HEK293 (cell line): ENCODE measurements around the gene CADM4.

Experiments used
- CTCF ChIP-seq: fragments of 450-650 bp; formaldehyde crosslinking; IDR thresholded peaks from 2 replicates; pipeline ENCODE4 v1.5.1; 2016; ENCODE audit warnings: missing biosample characterization, missing genetic modification characterization
- HOXA7 ChIP-seq: sonication (generic); formaldehyde crosslinking; IDR thresholded peaks from 2 replicates; pipeline ENCODE4 v1.8.1; 2022; ENCODE audit warnings: missing genetic modification reagents, borderline replicate concordance
- KLF16 ChIP-seq: fragments of 450-650 bp; formaldehyde crosslinking; IDR thresholded peaks from 2 replicates; pipeline ENCODE4 v1.5.1; 2017; ENCODE audit warnings: missing biosample characterization, missing genetic modification characterization
- MYNN ChIP-seq: fragments of 450-650 bp; formaldehyde crosslinking; IDR thresholded peaks from 2 replicates; pipeline ENCODE4 v1.5.1; 2016; ENCODE audit warnings: missing biosample characterization, missing genetic modification characterization, borderline replicate concordance
- ZFHX2 ChIP-seq: fragments of 450-650 bp; formaldehyde crosslinking; conservative IDR thresholded peaks from 2 replicates; pipeline ENCODE4 v1.5.1; 2016; ENCODE audit warnings: missing biosample characterization, missing genetic modification characterization
- ZNF24 ChIP-seq: fragments of 450-650 bp; formaldehyde crosslinking; IDR thresholded peaks from 2 replicates; pipeline ENCODE4 v1.5.1; 2016; ENCODE audit warnings: missing biosample characterization, missing genetic modification characterization
- ZNF274 ChIP-seq, 2 experiments: fragments of 200-500 bp in 1 of 2; fragments of 450-650 bp in 1 of 2; sonication (Bioruptor generic) in 1 of 2; formaldehyde crosslinking in 1 of 2; IDR thresholded peaks; 2 replicates each; pipeline versions ENCODE4 v1.5.1 to v1.6.1; 2014 to 2016; ENCODE audit warnings: borderline replicate concordance in 1 of 2, inconsistent platforms in 1 of 2, low read length in 1 of 2, missing biosample characterization in 1 of 2, missing genetic modification characterization in 1 of 2
- ZNF416 ChIP-seq: fragments of 450-650 bp; formaldehyde crosslinking; IDR thresholded peaks from 2 replicates; pipeline ENCODE4 v1.5.1; 2016; ENCODE audit warnings: missing biosample characterization, missing genetic modification characterization
- ZNF488 ChIP-seq: fragments of 450-650 bp; formaldehyde crosslinking; IDR thresholded peaks from 2 replicates; pipeline ENCODE4 v1.5.1; 2016; ENCODE audit warnings: missing biosample characterization, missing genetic modification characterization
- ZNF560 ChIP-seq: fragments of 450-650 bp; formaldehyde crosslinking; IDR thresholded peaks from 2 replicates; pipeline ENCODE4 v1.5.1; 2017; ENCODE audit warnings: missing biosample characterization, missing genetic modification characterization, borderline replicate concordance
- ZSCAN5A ChIP-seq: fragments of 450-650 bp; formaldehyde crosslinking; IDR thresholded peaks from 2 replicates; pipeline ENCODE4 v1.5.1; 2016; ENCODE audit warnings: missing biosample characterization, missing genetic modification characterization
- TF ChIP-seq, protein P1 (sequence below): fragments of 450-650 bp; formaldehyde crosslinking; IDR thresholded peaks from 2 replicates; pipeline ENCODE4 v1.5.1; 2016; ENCODE audit warnings: missing biosample characterization, missing genetic modification characterization, borderline replicate concordance

DNA sequence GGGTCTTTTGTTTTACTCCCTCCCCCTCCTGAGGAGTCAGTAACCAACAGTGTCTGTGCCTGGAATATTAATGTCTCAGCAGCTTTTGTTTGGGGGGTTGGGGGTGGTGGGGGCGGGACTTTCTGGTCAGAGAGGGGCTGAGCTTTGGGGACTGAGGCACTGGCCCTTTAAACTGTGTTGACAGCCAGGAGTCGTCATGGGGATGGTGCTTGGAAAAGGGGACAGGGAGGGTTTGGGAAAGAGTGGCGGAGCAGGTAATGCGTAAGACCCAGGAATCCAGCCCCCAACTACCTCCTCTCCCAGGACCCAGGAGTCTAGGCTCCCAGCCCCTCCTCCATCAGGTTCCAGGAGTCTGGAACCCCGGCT, 5.2 kb downstream of the CADM4 start:
- TF ChIP-seq CTCF (tag by site-specific recombination) (no peak), HOXA7 (CRISPR knock-in tag) (no peak), KLF16 (tag by site-specific recombination) (no peak), MYNN (tag by site-specific recombination) (no peak), ZSCAN5A (tag by site-specific recombination) (no peak), ZNF416 (tag by site-specific recombination) (no peak), ZNF274 (IDR thresholded peaks at IDR 0.05; ENCODE audit: low read length) (no peak), ZNF274 (tag by site-specific recombination; IDR thresholded peaks at IDR 0.05; ENCODE audit: borderline replicate concordance) (no peak), ZNF488 (tag by site-specific recombination) (no peak), ZNF560 (tag by site-specific recombination) (no peak), ZFHX2 (no peak), ZNF24 (no peak)
- TF ChIP-seq, protein P1, sequence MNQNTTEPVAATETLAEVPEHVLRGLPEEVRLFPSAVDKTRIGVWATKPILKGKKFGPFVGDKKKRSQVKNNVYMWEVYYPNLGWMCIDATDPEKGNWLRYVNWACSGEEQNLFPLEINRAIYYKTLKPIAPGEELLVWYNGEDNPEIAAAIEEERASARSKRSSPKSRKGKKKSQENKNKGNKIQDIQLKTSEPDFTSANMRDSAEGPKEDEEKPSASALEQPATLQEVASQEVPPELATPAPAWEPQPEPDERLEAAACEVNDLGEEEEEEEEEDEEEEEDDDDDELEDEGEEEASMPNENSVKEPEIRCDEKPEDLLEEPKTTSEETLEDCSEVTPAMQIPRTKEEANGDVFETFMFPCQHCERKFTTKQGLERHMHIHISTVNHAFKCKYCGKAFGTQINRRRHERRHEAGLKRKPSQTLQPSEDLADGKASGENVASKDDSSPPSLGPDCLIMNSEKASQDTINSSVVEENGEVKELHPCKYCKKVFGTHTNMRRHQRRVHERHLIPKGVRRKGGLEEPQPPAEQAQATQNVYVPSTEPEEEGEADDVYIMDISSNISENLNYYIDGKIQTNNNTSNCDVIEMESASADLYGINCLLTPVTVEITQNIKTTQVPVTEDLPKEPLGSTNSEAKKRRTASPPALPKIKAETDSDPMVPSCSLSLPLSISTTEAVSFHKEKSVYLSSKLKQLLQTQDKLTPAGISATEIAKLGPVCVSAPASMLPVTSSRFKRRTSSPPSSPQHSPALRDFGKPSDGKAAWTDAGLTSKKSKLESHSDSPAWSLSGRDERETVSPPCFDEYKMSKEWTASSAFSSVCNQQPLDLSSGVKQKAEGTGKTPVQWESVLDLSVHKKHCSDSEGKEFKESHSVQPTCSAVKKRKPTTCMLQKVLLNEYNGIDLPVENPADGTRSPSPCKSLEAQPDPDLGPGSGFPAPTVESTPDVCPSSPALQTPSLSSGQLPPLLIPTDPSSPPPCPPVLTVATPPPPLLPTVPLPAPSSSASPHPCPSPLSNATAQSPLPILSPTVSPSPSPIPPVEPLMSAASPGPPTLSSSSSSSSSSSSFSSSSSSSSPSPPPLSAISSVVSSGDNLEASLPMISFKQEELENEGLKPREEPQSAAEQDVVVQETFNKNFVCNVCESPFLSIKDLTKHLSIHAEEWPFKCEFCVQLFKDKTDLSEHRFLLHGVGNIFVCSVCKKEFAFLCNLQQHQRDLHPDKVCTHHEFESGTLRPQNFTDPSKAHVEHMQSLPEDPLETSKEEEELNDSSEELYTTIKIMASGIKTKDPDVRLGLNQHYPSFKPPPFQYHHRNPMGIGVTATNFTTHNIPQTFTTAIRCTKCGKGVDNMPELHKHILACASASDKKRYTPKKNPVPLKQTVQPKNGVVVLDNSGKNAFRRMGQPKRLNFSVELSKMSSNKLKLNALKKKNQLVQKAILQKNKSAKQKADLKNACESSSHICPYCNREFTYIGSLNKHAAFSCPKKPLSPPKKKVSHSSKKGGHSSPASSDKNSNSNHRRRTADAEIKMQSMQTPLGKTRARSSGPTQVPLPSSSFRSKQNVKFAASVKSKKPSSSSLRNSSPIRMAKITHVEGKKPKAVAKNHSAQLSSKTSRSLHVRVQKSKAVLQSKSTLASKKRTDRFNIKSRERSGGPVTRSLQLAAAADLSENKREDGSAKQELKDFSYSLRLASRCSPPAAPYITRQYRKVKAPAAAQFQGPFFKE (tag by site-specific recombination), result no peak
